Left kidney (tissue), 2 donors: ENCODE data around the gene CYB561. TPM values are rescaled to one million over a fixed set of nuclear protein-coding genes. Genes with fewer than 3 reads are reported as not detected.

ENCODE experiments used
- DNase-seq: peaks from one replicate; pipeline ENCODE4 v3.0.0-alpha.2; 2013
- polyA plus RNA-seq: library from polyadenylated mRNA; unstranded; fragments of 120-200 nt; gene quantifications from one replicate; pipeline ENCODE4 v1.2.1, GENCODE V29; 2013; ENCODE audit not compliant: insufficient read length

CYB561 gene
- polyA plus RNA-seq, 1 donor: 24.7 TPM

GRCh38 chr17:63414222-63414621 is 31.9 kb downstream of the CYB561 start:
- no peak for DNase-seq

DNA sequence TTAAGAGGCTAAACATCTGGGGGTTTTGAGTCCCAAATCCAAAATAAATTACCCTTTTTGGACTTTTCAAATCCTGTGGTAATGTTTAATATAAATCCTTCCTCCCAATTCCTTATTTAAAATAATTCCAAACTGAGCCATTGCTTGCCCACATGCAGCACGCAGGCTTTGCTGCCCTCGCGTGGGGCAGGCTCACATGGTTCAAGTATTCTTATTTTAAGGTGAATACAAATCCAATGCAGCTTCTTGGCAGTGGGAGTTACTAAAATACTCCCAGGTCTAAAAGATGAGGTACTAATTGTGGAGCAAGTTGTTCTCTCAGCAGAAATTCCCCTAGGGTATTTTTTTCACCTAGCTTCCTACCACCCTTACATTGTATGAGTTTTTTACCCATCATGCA is 33.0 kb downstream of the CYB561 start:
- no peak for DNase-seq

DNA sequence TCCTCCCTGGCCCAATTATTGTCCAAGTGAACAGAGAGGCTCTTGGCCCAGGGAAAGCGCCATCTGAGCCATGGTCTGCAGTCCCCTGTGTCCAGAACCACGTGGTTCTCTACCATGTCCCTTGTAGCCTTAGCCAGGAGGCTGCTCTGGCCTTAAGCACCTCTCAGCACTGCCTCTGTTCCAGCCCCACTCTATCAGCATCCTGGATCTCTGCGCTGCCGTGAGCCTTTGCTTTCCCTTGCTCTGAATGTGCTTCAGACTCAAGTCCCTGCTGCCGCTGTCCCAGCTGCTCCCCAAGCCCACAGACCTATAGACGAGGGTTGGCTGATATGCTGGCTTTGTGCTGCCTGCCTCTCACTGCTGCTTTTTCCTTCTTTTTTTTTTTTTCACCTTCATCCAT is 33.9 kb downstream of the CYB561 start:
- no peak for DNase-seq

DNA sequence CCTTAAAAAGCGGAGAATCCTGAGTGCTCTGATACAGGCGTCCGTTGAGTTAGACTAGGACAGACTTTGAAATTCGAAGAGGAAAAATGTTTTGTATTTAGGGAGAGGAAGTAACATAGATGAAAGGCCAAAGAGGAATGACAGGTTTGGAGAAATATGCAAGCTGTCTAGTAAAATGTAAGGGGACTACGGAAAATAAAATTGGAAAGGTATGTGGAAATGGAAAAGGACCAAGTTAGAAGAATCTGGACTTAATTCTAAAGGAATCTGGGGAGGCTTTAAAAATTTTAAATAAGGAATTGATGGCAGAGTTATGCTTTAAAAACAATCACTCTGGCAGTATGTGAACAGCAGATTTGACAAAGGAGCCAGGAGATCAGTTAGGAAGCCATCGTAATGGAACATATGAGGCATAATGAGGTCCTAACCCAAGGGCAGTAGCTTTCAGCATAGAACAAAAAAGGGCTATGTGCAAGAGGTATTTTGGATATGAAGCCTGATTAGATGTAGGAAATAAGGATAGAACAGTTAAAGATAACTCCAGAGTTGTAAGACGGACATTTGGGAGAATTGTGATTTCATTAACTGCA is 38.3 kb downstream of the CYB561 start:
- no peak for DNase-seq

- peak; percentile 92 for DNase-seq
Observed at GRCh38 chr17:63406689-63407330, 39.3 kb downstream of the CYB561 start.

DNA sequence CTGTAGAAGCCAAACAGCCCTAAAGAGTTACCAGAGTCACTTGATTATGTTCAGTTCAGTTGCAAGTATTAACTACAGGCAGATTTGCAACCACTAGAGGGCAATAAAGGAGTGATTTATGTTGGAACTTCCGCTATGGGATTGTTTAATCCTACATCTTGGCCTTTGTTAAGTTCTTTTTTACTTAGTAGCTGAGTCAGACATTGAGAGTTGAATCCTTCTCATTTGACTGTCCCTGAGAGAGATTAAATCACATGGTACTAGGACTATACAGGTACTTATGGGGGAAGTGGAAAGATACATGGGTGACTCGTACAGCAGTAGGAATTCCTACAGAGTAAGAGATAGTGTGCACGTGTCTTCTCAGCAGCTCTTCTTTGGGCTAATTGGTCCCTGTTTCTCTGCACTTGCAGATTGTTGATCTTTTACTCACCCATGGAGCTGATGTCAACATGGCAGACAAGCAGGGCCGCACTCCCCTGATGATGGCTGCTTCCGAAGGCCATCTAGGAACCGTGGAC is 40.3 kb downstream of the CYB561 start:
- DNase-seq: peak; percentile 77

DNA sequence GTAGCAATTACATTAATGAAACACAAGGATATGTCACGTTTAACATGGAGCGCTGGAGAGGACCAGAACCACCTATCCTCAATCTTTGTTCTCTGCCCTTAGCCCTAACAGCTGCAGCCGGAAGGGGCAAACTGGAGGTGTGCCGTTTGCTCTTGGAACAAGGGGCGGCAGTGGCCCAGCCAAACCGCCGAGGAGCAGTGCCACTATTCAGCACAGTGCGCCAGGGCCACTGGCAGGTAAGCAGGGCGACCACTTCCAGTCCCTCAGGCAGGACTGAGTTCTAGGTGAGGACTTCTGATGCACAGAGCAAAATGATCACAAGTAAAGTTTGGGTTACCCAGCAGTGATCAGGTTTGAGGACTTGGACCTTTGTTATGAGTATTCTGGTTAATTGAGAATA is 41.1 kb downstream of the CYB561 start:
- no peak for DNase-seq

- no peak for DNase-seq
Observed at GRCh38 chr17:63402431-63403212, 43.5 kb downstream of the CYB561 start.

DNA sequence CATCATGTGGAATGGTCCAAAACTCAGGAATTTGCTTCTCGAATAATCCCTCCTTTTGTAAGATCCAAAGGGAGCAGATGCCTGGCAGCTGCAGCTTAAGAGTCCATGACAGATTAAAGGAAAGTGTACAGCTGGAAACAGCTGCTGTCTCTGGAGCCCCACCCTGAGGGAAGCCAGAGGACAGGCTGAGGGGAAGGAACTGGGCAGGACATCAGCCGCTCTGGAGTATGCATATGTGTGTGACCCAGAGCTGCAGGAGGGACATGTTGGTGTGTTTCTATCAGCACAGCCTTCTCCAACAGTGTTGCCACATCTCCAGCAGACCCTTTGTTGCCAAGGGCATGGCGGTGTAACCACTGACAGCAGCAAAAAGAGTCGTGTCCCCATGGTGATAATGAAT is 46.2 kb downstream of the CYB561 start:
- DNase-seq: peak; percentile 82

DNA sequence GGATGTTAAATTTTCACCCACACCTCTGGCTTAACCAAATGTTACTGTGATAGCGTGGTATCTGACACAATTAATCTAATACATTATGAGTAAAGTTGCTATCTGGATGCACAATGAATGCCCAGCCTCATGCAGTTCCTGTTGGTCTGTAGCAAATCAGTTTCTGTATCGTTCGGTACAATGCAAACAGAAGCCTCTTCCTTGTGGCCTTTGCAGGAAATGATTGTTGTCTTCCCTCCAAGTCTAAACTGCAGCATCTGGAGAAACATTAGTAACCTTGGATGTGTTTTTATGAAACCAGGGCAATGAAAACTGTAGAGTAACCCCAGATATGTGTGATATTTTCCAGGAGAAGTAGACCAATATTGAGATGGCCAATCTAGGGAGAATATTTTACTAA is 46.8 kb downstream of the CYB561 start:
- no peak for DNase-seq

GRCh38 chr17:63398680-63399079 is 47.4 kb downstream of the CYB561 start:
- no peak for DNase-seq

DNA sequence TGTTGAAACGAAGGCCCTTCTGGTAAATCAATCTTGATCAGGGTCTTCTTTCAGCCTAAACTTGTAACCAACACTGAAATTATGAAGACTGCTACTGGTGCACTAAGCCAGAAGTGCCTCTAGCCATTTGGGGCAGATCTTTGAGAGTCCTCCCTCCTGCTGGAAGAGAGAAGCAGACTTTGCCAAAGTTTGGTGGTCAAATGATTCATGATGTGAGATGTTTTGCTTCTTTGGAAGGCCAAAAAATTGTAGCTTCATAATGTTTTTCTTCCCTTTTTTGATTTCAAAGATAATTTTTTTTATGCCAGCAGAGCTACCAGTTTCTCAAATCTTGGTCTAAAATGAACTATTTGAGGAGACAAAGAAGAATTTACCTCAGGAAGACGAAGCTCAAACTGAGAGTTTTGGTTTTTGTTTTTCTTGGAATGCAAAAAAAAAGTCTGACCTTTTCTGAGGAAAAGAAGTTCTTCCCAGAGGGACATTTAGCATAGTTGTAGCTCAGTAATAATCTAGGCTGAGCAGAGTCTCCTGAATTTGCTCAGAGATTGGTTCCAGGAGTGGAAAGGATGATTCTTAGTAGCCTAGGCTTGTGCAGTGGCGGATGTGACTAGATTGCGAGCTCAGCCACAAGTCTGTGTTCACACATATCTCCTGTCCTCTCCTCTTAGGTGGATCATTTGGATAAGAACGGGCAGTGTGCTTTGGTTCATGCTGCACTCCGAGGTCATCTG is 50.9 kb downstream of the CYB561 start:
- no peak for DNase-seq

DNA sequence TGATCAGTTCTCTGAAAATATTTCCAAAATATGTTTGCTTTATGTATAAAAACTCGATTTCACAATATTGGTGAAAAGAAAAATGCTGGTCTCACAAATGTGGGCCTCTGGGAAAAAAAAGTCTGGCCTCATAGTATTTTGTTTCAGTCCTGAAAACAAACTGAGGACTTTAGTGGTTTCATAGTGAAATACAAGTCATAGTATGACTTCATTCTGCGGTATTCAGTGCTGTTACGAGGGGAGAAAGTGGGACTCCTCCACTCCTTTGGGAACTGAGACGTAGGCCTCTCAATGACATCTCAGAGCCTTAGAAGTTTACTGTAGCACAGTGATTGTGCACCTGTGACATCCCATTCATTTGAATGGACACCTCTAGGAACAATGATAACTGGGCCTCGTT is 56.0 kb downstream of the CYB561 start:
- no peak for DNase-seq

DNA sequence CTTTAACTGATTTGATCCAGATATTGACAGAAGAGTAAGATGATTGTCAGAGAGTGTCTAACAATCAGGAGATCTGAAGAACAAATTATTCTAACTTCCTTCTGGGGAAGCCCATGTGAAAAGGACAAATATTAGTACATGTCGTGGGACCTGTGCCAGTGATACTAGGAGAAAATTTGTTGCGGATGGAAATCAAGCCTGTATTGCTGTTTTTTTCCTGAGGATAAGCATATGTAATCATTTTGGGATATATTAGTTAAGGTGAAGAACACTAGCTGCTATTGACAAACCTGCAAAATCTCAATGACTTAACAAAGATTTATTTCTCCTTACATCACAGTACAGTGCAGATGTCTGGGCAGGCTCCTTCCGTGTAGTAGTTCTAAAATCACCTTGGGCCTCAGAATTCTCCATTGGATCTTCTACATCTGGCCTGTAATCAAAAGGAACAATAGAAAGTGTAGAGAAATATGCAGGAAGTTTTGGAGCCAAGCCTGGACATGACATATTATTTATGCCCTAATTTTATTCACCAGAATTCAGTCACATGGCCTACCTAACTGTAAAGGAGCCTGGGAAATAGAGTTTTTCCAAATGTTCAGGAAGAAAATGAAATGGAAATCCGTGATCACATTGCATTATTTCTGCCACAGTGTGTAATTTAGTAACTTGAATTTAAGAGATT is 58.3 kb downstream of the CYB561 start:
- DNase-seq: no peak

DNA sequence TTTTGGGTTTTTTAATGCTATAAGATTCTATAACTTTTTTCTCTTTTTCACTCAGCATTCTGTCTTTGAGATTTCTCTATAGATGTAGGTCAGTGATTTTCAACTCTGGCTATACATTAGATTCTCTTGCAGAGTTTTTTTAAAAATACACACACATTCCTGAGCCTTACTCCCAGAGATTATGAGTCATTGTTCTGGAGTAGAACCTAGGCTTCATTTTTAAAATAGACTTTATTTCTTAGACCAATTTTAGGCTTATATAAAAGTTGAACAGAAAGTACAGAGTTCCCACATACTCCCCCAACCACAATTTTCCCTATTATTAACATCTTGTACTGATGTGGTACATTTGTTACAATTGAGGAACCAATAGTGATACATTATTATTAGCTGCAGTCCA is 63.3 kb downstream of the CYB561 start:
- DNase-seq: no peak

Other genes starting within 250 kb of the CYB561 start
- gene ACE, start 30.8 kb upstream of the CYB561 start, polyA plus RNA-seq: 15.5 TPM
- 2.2 TPM for gene KCNH6, start 77.1 kb upstream of the CYB561 start, polyA plus RNA-seq
- 117 TPM for gene DCAF7, start 104.2 kb upstream of the CYB561 start, polyA plus RNA-seq
- 26.1 TPM for gene TACO1, start 154.6 kb upstream of the CYB561 start, polyA plus RNA-seq
- 33.8 TPM for gene MAP3K3, start 176.1 kb upstream of the CYB561 start, polyA plus RNA-seq